PC-9 (cell line): ENCODE results near the gene AKAP6. TPM values are rescaled to one million over a fixed set of nuclear protein-coding genes. Genes with fewer than 3 reads are reported as not detected.

Experiments used
- BruUV-seq: library from RNA; stranded (reverse); fragments of 400-500 nt; replicated peaks from 2 replicates; lab custom pipeline; 2021; lab: Mats Ljungman, UMichigan
- CTCF ChIA-PET: fragments of 300-600 bp; sonication (Branson Sonifier 250); formaldehyde crosslinking; loops from one replicate; lab custom pipeline; 2022; ENCODE audit warnings: antibody characterized with exemption; lab: Charles Lee
- POLR2A ChIA-PET: fragments of 300-600 bp; sonication (Branson Sonifier 250); formaldehyde crosslinking; loops from one replicate; lab custom pipeline; 2022; ENCODE audit warnings: antibody characterized with exemption; ENCODE audit not compliant: unreplicated experiment; lab: Charles Lee
- DNase-seq, 2 experiments: peaks; one replicate each; pipeline versions ENCODE4 v3.0.0 to v3.0.0-alpha.2; 2015 to 2022; ENCODE audit warnings: mixed read lengths in 1 of 2
- H2AFZ ChIP-seq: fragments of 200-600 bp; sonication (generic); 2 replicates; pipeline ENCODE4 v1.8.1; 2017; ENCODE audit warnings: antibody characterized with exemption
- H3F3A ChIP-seq: fragments of 200-600 bp; sonication (generic); 2 replicates; pipeline ENCODE4 v1.8.1; 2017; ENCODE audit warnings: antibody characterized with exemption, mild to moderate bottlenecking, low read depth; ENCODE audit not compliant: insufficient read depth
- H3K27ac ChIP-seq: fragments of 200-600 bp; sonication (generic); 2 replicates; pipeline ENCODE4 v1.6.1; 2016; ENCODE audit warnings: mixed run types
- H3K27me3 ChIP-seq: fragments of 200-600 bp; sonication (generic); 2 replicates; pipeline ENCODE4 v1.6.1; 2016; ENCODE audit warnings: low read depth, mixed run types; ENCODE audit not compliant: insufficient read depth
- H3K36me3 ChIP-seq: fragments of 200-600 bp; sonication (generic); 2 replicates; pipeline ENCODE4 v1.6.1; 2016; ENCODE audit warnings: low read depth, mixed run types
- H3K4me1 ChIP-seq: fragments of 200-600 bp; sonication (generic); replicated peaks from 2 replicates; pipeline ENCODE4 v1.6.1; 2016; ENCODE audit warnings: mixed run types; ENCODE audit not compliant: insufficient read depth
- H3K4me2 ChIP-seq: fragments of 200-600 bp; sonication (generic); 2 replicates; pipeline ENCODE4 v1.6.1; 2017; ENCODE audit warnings: mixed run types
- H3K4me3 ChIP-seq: fragments of 200-600 bp; sonication (generic); 2 replicates; pipeline ENCODE4 v1.6.1; 2016; ENCODE audit warnings: mixed run types
- H3K79me2 ChIP-seq: fragments of 200-600 bp; sonication (generic); 2 replicates; pipeline ENCODE4 v1.6.1; 2017; ENCODE audit warnings: low read depth, mixed run types
- H3K9me2 ChIP-seq: fragments of 200-600 bp; sonication (generic); 2 replicates; pipeline ENCODE4 v1.8.1; 2017; ENCODE audit warnings: mild to moderate bottlenecking; ENCODE audit not compliant: insufficient read depth
- H3K9me3 ChIP-seq: fragments of 200-600 bp; sonication (generic); 2 replicates; pipeline ENCODE4 v1.8.1; 2016; ENCODE audit warnings: low read depth; ENCODE audit not compliant: insufficient read depth
- H4K20me1 ChIP-seq: fragments of 200-600 bp; sonication (generic); 2 replicates; pipeline ENCODE4 v1.8.1; 2017; ENCODE audit not compliant: insufficient read depth
- EZH2 ChIP-seq: fragments of 200-600 bp; sonication (generic); IDR thresholded peaks from 2 replicates; pipeline ENCODE4 v1.8.0; 2017; ENCODE audit warnings: antibody characterized with exemption, low read depth
- intact Hi-C: fragments of 100-400 bp; cut with micrococcal nuclease; formaldehyde crosslinking; loops from one replicate; pipeline ENCODE4 v1.10.0; 2022; ENCODE audit not compliant: unreplicated experiment
- total RNA-seq: library from RNA; stranded (reverse); gene quantifications from 2 replicates; pipeline ENCODE4 v1.2.3, GENCODE V29; 2021
- TF ChIP-seq, protein P1 (sequence below): fragments of 200-600 bp; sonication (generic); conservative IDR thresholded peaks from 2 replicates; pipeline ENCODE4 v1.6.1; 2017; ENCODE audit warnings: mixed run types, antibody characterized with exemption, mild to moderate bottlenecking, moderate library complexity

Gene AKAP6
- total RNA-seq, 1 experiment from 2014 or later = 2.8 TPM

DNA sequence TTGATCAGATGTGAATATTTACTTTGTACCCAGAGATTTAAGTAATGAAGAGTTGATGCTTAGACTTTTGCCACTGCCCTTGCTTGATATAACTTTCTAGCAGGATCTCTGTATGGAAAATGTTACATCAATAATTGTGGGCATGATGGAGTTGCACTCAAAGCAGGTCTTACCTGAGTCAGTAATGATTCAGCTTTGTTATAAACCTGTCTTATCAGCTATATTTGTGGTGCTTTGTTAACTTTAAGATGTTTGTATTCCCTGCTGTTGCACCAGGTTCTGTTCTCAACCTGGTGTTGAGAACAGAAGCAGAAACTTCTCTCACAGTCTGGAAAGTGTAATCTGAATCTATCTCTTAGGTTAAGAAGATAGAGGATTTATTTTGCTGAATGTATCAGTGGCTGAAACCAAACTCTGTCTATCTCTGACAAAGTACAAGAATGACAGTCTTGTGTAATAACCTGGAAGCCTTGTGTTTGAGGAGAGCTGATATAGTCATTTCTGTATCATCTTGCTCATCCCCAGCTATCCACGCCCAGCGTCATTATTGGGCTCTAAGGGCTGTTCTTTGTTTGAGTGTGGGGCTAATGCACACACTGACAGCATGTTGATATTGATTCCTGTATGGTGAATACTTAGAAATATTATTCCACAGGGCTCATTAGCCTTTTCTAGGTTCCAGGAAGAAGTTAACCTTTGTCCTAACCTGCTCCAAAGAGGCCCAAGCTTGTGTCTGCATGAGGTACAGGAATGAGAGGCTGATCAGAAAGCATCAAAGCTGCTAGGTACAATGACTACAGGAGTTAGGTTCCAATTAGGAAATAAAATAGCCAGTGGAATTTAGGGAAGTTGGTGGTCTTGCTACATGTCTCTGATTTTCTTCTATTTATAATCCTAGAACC lies 3.6 kb downstream of the AKAP6 start:
- Histone ChIP-seq H3K4me1 (no peaks in the 10 kb centered on the region), H3K79me2 (no peaks in the 10 kb centered on the region), H3K27ac (no peak overlapping the region), H3K9me2 (no peaks in the 10 kb centered on the region), H3F3A (peaks cover 5% of the 10 kb centered on the region; the same call in 1 of the 2 replicates), H3K27me3 (no peaks in the 10 kb centered on the region), H3K4me3 (no peak overlapping the region), H3K4me2 (no peak overlapping the region), H3K36me3 (no peaks in the 10 kb centered on the region), H3K9me3 (no peaks in the 10 kb centered on the region), H2AFZ (no peak overlapping the region), H4K20me1 (no peaks in the 10 kb centered on the region)
- intact Hi-C loops = no loop called here
- ChIA-PET POLR2A (interaction anchor here (0.7 kb wide), 1 partner anchor 290 kb away, joined by 8 read pairs; no protein-coding TSS in a partner anchor), CTCF (no interaction called here)
- TF ChIP-seq, protein P1, sequence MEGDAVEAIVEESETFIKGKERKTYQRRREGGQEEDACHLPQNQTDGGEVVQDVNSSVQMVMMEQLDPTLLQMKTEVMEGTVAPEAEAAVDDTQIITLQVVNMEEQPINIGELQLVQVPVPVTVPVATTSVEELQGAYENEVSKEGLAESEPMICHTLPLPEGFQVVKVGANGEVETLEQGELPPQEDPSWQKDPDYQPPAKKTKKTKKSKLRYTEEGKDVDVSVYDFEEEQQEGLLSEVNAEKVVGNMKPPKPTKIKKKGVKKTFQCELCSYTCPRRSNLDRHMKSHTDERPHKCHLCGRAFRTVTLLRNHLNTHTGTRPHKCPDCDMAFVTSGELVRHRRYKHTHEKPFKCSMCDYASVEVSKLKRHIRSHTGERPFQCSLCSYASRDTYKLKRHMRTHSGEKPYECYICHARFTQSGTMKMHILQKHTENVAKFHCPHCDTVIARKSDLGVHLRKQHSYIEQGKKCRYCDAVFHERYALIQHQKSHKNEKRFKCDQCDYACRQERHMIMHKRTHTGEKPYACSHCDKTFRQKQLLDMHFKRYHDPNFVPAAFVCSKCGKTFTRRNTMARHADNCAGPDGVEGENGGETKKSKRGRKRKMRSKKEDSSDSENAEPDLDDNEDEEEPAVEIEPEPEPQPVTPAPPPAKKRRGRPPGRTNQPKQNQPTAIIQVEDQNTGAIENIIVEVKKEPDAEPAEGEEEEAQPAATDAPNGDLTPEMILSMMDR = no peak
- no peak for TF ChIP-seq EZH2
- no peak for DNase-seq
- no TSS peak for BruUV-seq

DNA sequence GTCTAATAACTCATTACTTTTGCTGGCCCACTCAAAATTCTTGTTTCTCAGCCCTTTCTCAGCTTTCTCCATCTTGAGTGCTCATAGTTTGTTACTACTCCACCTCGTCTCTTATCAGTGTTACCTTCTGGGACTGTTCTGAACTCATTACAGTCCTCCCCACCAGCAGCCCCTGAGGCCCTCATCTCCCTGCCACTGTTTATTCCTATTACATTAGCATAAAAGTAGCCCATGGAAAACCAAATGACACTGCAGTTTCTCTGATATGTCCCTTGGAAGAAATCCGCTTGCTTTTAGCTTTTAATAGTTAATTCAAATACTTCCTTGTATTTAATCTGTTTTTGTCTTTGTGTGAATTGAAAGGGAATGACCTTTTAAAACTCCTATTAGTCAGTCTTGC lies 7.6 kb downstream of the AKAP6 start:
- TF ChIP-seq, protein P1 = no peak
- TF ChIP-seq EZH2 = no peak
- H3K4me2 ChIP-seq = no peak overlapping the region
- POLR2A ChIA-PET = no interaction called here

DNA sequence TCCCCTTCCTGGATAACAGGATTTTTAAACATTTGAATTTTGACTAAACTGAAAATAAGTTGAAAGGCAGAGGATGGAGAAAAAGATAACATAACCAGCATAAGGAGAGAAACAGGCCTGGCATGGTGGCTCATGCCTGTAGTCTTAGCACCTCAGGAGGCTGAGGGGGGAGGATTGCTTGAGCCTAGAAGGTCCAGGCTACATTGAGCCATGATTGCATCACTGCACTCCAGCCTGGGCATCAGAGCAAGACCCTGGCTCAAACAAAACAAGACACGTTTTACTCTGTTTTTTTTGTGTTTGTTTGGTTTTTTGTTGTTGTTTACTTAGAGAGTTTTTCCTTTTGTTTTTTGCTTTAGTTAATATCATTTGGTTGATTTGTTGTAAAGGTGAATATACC lies 8.7 kb downstream of the AKAP6 start:
- H3K27me3 ChIP-seq = no peaks in the 10 kb centered on the region
- no peaks in the 10 kb centered on the region for H3K36me3 ChIP-seq
- H3K79me2 ChIP-seq = no peaks in the 10 kb centered on the region
- H3K4me3 ChIP-seq = no peak overlapping the region
- no peak overlapping the region for H3K4me2 ChIP-seq
- no peaks in the 10 kb centered on the region for H3K9me3 ChIP-seq
- ChIA-PET POLR2A (no interaction called here), CTCF (no interaction called here)
- TF ChIP-seq, protein P1 = no peak
- no peak for TF ChIP-seq EZH2
- H3K27ac ChIP-seq = no peak overlapping the region
- intact Hi-C loops = no loop called here
- no TSS peak for BruUV-seq
- no peaks in the 10 kb centered on the region for H4K20me1 ChIP-seq
- H3K9me2 ChIP-seq = no peaks in the 10 kb centered on the region
- DNase-seq = no peak
- no peak overlapping the region for H2AFZ ChIP-seq
- peaks cover 5% of the 10 kb centered on the region; the same call in 1 of the 2 replicates for H3F3A ChIP-seq
- H3K4me1 ChIP-seq = 0 out of 2 replicates have a peak, but pooled peaks cover 9% of the 10 kb centered on the region

More for the DNA sequence above, 7.6 kb downstream of the AKAP6 start:
- intact Hi-C loops = no loop called here
- DNase-seq = no peak
- Histone ChIP-seq H3K9me2 (no peaks in the 10 kb centered on the region), H4K20me1 (no peaks in the 10 kb centered on the region), H3K4me3 (no peak overlapping the region), H3K27ac (no peak overlapping the region), H3K9me3 (no peaks in the 10 kb centered on the region), H2AFZ (no peak overlapping the region), H3K27me3 (no peaks in the 10 kb centered on the region), H3K4me1 (0 out of 2 replicates have a peak, but pooled peaks cover 1% of the 10 kb centered on the region), H3K36me3 (no peaks in the 10 kb centered on the region), H3K79me2 (no peaks in the 10 kb centered on the region), H3F3A (peaks cover 6% of the 10 kb centered on the region; the same call in 1 of the 2 replicates)
- CTCF ChIA-PET = no interaction called here
- BruUV-seq = no TSS peak
